Measurements from ENCODE around the gene CEP112. TPM values are rescaled to one million over a fixed set of nuclear protein-coding genes. Genes with fewer than 3 reads are reported as not detected.

Gene CEP112
- polyA plus RNA-seq, 1 experiment: 5.7 TPM

DNA sequence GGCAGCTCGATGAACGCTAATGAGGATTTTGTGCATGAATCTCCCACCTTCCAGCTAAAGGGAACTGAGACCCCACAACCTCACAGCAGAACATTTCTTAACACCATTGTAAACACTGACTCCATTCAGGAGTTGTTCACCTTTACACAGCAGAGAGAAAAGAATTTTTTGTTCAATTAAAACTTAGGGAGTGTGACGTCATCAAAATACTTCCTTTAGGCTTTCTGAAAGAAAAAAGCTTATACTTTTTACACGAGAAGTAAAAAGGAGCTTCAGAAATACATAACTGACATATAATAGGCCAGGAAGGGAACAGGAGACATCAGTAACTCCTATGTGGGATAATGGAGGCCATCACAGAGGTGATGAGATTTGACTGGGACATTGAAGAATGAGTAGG lies 532.4 kb downstream of the CEP112 start:
- Histone ChIP-seq H3K27me3 (ENCODE audit: control insufficient read depth, insufficient read depth, low read length) (no peaks in the 10 kb centered on the region), H3K4me3 (ENCODE audit: low read depth, low read length) (no peak overlapping the region), H3K9me3 (ENCODE audit: control insufficient read depth, insufficient read depth, low read length) (no peaks in the 10 kb centered on the region), H3K27ac (ENCODE audit: low read depth, low read length) (no peak overlapping the region)
- TF ChIP-seq, protein P1, sequence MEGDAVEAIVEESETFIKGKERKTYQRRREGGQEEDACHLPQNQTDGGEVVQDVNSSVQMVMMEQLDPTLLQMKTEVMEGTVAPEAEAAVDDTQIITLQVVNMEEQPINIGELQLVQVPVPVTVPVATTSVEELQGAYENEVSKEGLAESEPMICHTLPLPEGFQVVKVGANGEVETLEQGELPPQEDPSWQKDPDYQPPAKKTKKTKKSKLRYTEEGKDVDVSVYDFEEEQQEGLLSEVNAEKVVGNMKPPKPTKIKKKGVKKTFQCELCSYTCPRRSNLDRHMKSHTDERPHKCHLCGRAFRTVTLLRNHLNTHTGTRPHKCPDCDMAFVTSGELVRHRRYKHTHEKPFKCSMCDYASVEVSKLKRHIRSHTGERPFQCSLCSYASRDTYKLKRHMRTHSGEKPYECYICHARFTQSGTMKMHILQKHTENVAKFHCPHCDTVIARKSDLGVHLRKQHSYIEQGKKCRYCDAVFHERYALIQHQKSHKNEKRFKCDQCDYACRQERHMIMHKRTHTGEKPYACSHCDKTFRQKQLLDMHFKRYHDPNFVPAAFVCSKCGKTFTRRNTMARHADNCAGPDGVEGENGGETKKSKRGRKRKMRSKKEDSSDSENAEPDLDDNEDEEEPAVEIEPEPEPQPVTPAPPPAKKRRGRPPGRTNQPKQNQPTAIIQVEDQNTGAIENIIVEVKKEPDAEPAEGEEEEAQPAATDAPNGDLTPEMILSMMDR (IDR thresholded peaks at IDR 0.05; ENCODE audit: low read depth, low read length): no peak
- ChIA-PET CTCF (no interaction called here), POLR2A (no interaction called here)
- DNase-seq (ENCODE audit: low read depth, low spot score): no peak

DNA sequence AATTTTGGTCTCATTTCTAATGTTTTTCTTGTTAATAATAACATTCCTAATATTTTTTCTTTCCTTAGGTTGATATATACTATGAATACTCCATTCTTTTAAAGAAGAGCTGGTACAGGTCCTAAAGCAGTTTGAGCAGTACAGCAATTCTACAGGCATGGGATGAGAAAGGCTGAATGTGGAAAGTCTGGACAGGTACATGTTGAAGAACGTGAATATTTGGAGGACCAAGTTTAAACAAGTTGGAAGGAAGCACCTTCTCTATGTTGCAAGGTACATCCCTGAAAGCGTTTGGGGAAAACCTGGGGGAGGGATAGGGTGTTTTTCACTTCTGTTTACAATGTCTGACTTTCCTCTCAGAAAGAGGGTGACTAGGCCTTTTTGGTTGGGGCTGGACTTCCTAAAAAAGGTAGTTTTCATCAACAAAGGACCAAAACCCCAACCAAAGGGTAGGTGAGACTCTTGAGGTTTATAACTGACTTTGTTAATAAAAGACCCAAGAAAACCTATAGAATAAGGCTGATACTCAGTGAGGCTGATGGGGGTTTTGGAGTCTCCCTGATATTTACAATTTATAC lies 534.6 kb downstream of the CEP112 start:
- H3K4me3 ChIP-seq (ENCODE audit: low read depth, low read length): no peak overlapping the region
- no peaks in the 10 kb centered on the region for H3K27me3 ChIP-seq (ENCODE audit: control insufficient read depth, insufficient read depth, low read length)
- CTCF ChIA-PET: no interaction called here
- H3K9me3 ChIP-seq (ENCODE audit: control insufficient read depth, insufficient read depth, low read length): no peaks in the 10 kb centered on the region
- POLR2A ChIA-PET: no interaction called here
- H3K27ac ChIP-seq (ENCODE audit: low read depth, low read length): no peak overlapping the region
- no peak for DNase-seq (ENCODE audit: low read depth, low spot score)
- TF ChIP-seq, protein P1 (IDR thresholded peaks at IDR 0.05; ENCODE audit: low read depth, low read length): no peak

DNA sequence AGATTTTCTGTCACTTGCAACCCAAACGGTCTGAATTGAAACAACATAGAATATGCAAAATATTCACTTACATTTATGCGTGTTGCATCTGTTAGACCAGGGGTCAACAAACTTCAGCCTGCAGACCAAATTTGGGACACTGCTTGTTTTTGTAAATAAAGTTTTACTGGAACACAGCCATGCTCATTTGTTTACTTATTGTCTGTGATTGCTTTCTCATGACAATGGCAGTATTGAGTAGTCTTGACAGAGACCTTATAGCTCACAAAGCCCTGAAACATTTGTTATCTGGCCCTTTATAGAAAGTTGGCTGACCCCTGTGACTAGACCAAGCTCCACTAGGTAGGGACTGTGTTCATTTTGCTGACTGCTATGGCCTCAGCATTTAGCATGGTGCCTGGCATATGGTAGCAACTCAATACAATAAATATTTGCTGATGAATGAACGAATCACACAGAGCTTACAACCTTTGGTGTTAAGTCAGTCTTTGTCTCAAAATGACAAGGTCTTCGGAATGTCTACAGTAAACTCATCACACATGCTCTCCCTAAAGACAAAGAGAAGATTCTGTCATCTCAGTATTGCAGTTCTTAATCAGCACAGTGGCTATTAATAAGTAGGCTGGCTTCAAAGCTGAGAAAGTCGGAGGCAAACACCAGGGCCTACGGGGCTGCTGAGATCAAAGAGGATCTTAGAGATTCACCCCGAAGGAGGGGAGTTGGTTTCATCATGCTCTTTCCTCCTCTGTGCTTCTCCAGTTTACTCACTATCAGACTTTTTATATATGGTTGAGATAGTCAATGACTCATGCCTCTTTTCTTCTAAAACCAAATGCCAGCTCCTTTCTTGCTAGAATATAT lies 535.3 kb downstream of the CEP112 start:
- CTCF ChIA-PET: interaction anchor here (1.0 kb wide), 1 partner anchor 101 kb away, joined by 3 read pairs; no protein-coding TSS in a partner anchor
- Histone ChIP-seq H3K27me3 (ENCODE audit: control insufficient read depth, insufficient read depth, low read length) (no peaks in the 10 kb centered on the region), H3K9me3 (ENCODE audit: control insufficient read depth, insufficient read depth, low read length) (no peaks in the 10 kb centered on the region), H3K27ac (ENCODE audit: low read depth, low read length) (no peak overlapping the region), H3K4me3 (ENCODE audit: low read depth, low read length) (no peak overlapping the region)
- DNase-seq (ENCODE audit: low read depth, low spot score): no peak
- POLR2A ChIA-PET: no interaction called here
- TF ChIP-seq, protein P1 (IDR thresholded peaks at IDR 0.05; ENCODE audit: low read depth, low read length): no peak

DNA sequence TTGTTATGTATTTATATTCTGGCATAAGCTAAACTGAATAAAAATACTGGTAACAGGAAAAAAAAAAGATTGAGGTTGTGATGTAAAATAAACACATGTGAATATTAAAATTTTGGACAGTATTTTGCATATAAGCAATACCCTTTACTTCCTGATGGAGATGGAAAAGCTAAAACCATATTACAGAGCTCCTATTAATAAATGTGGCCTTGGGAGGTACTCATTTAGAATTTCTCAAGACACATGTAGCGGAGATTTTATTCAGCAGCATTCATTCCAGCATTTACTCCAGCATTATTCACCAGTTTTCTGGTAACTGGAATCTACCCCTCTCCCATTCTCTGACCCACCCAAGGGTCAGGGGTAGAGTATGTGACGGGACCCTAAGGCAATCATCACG lies 536.2 kb downstream of the CEP112 start:
- Histone ChIP-seq H3K4me3 (ENCODE audit: low read depth, low read length) (no peak overlapping the region), H3K27me3 (ENCODE audit: control insufficient read depth, insufficient read depth, low read length) (no peaks in the 10 kb centered on the region), H3K27ac (ENCODE audit: low read depth, low read length) (no peak overlapping the region), H3K9me3 (ENCODE audit: control insufficient read depth, insufficient read depth, low read length) (no peaks in the 10 kb centered on the region)
- TF ChIP-seq, protein P1 (IDR thresholded peaks at IDR 0.05; ENCODE audit: low read depth, low read length): no peak
- CTCF ChIA-PET: interaction anchor here (1.0 kb wide), 1 partner anchor 100 kb away, joined by 3 read pairs; no protein-coding TSS in a partner anchor
- POLR2A ChIA-PET: no interaction called here
- DNase-seq (ENCODE audit: low read depth, low spot score): no peak

DNA sequence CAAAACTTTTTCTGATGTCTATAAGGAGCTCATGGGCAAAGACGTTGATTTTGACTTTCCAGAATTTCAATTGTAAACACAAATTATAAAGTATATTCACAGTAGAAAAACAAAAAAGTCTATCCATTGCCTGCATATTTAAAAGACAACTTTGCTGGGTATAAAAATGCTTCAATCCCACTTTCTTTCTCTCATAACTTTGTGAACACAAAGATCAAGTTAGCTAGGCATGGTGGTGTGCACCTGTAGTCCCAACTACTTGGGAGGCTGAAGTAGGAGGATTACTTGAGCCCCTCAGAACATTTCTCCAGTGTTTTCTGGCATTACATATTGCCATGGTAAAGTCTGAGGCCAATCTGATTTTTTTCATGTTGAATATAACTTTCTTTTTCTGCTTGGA lies 547.4 kb downstream of the CEP112 start:
- DNase-seq (ENCODE audit: low read depth, low spot score): no peak
- Histone ChIP-seq H3K4me3 (ENCODE audit: low read depth, low read length) (no peak overlapping the region), H3K27me3 (ENCODE audit: control insufficient read depth, insufficient read depth, low read length) (no peaks in the 10 kb centered on the region), H3K27ac (ENCODE audit: low read depth, low read length) (no peak overlapping the region), H3K9me3 (ENCODE audit: control insufficient read depth, insufficient read depth, low read length) (peaks cover 10% of the 10 kb centered on the region)
- TF ChIP-seq, protein P1 (IDR thresholded peaks at IDR 0.05; ENCODE audit: low read depth, low read length): no peak
- ChIA-PET CTCF (no interaction called here), POLR2A (no interaction called here)

Data from AG04450 (cell line).